ENCODE measurements around the gene NDUFB4. TPM values are rescaled to one million over a fixed set of nuclear protein-coding genes. Genes with fewer than 3 reads are reported as not detected.

The NDUFB4 gene
- total RNA-seq, 1 experiment from 2014 or later, result 138 TPM

DNA sequence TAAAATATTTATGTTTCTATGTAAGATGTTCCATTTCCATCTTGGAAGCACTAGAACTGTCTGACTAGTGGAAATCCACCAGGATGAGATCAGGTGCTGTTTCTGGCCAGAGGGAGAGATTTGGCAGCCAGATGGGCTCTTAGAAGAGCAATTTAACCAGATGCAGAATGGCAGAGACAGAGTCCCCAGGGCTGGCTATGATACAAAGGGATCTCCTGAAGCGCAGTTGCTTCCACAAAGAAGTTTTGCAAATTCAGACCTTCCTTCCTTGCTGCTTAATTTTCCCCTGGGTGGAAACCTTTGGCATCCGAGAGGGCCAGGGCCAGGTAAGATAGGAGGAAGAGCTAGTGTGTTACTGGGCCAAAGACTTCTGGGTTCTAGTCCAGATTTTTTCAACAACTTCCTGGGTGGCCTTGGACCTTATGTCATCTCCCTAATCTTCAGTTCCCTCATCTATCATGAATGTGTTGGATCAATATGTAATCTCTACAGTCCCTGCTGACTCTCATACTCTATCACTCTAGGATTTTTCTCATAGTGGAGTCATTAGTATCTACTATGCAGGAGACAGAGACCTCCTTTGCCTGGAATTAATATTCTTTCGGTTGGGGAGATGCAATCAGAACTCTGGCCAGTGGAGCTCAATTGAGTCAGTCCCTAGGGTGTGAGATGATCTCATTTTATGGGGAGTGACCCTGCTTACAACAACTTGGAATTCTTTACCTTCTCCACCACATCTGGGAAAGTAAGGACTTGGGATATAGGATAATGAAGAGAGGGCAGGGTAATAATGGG is 41.1 kb upstream of the NDUFB4 start:
- TF ChIP-seq, protein P1, sequence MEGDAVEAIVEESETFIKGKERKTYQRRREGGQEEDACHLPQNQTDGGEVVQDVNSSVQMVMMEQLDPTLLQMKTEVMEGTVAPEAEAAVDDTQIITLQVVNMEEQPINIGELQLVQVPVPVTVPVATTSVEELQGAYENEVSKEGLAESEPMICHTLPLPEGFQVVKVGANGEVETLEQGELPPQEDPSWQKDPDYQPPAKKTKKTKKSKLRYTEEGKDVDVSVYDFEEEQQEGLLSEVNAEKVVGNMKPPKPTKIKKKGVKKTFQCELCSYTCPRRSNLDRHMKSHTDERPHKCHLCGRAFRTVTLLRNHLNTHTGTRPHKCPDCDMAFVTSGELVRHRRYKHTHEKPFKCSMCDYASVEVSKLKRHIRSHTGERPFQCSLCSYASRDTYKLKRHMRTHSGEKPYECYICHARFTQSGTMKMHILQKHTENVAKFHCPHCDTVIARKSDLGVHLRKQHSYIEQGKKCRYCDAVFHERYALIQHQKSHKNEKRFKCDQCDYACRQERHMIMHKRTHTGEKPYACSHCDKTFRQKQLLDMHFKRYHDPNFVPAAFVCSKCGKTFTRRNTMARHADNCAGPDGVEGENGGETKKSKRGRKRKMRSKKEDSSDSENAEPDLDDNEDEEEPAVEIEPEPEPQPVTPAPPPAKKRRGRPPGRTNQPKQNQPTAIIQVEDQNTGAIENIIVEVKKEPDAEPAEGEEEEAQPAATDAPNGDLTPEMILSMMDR (IDR thresholded peaks at IDR 0.05; ENCODE audit: unreplicated experiment), result no peak
- Mint-ChIP-seq H3K27me3 (ENCODE audit: unreplicated experiment) (no peaks in the 10 kb centered on the region), H3K36me3 (ENCODE audit: insufficient read depth, unreplicated experiment) (no peaks in the 10 kb centered on the region), H3K9me3 (ENCODE audit: low read depth, unreplicated experiment) (no peaks in the 10 kb centered on the region), H3K4me1 (ENCODE audit: low read depth, unreplicated experiment) (peaks cover 20% of the 10 kb centered on the region), H3K27ac (ENCODE audit: unreplicated experiment) (no peak overlapping the region), H3K4me3 (ENCODE audit: low read depth, unreplicated experiment) (no peak overlapping the region)
- CTCF ChIA-PET, result no interaction called here
- no peak for DNase-seq
- intact Hi-C loops (cut with micrococcal nuclease; ENCODE audit: unreplicated experiment), result no loop called here
- BruUV-seq (replicated peaks), result no TSS peak

DNA sequence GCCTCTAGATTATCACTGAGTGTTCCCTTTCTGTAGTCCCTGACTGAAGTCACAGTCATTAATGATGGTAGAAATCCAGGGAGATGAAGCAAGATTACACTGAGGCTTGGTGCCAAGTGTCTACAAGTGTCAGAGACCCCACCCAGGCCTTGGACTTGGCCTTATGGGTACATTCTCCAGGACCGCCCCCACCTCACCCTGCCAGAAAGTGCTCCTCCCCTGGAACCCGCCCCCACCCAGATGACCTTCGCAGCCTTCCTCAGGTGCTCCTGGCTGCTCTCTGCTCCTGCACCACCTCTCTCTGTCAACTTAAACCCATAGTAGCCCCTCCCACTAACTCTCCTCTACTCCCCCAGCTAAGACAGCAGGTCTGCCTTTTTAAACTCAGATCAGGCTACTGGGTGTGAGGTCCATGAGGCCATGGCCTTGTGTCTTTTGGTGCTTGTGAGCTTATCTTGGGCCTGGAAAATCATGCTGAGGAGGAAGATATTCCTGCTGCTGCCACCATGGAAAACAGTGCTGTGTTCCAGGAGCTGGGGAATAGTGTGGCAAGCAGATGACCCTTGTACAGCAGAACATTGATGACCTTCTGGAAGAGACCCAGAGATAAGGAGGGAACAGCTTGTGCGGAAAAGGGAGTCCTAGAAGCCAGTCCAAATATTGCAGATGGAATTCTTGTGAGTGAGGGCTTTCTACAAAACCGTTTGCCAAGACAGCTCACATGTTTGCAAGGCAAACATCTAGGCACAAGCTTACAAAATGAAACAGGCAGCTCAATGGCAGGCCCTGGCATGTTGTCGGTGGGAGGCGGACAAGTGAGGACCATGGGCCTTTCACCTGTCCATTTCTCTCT is 40.3 kb upstream of the NDUFB4 start:
- TF ChIP-seq, protein P1 (IDR thresholded peaks at IDR 0.05; ENCODE audit: unreplicated experiment), result no peak
- no TSS peak for BruUV-seq (replicated peaks)
- Mint-ChIP-seq H3K4me1 (ENCODE audit: low read depth, unreplicated experiment) (peaks cover 20% of the 10 kb centered on the region), H3K27me3 (ENCODE audit: unreplicated experiment) (no peaks in the 10 kb centered on the region), H3K9me3 (ENCODE audit: low read depth, unreplicated experiment) (no peaks in the 10 kb centered on the region), H3K4me3 (ENCODE audit: low read depth, unreplicated experiment) (no peak overlapping the region), H3K36me3 (ENCODE audit: insufficient read depth, unreplicated experiment) (no peaks in the 10 kb centered on the region), H3K27ac (ENCODE audit: unreplicated experiment) (no peak overlapping the region)
- CTCF ChIA-PET, result interaction anchor here (1.1 to 1.6 kb wide), 2 partner anchors 11 to 137 kb away, joined by 3 to 13 read pairs; no protein-coding TSS in a partner anchor
- no peak for DNase-seq
- intact Hi-C loops (cut with micrococcal nuclease; ENCODE audit: unreplicated experiment), result no loop called here

- BruUV-seq (replicated peaks), result no TSS peak
- Mint-ChIP-seq H3K36me3 (ENCODE audit: insufficient read depth, unreplicated experiment) (no peaks in the 10 kb centered on the region), H3K4me1 (ENCODE audit: low read depth, unreplicated experiment) (peaks cover 20% of the 10 kb centered on the region), H3K9me3 (ENCODE audit: low read depth, unreplicated experiment) (no peaks in the 10 kb centered on the region), H3K27me3 (ENCODE audit: unreplicated experiment) (no peaks in the 10 kb centered on the region), H3K27ac (ENCODE audit: unreplicated experiment) (no peak overlapping the region), H3K4me3 (ENCODE audit: low read depth, unreplicated experiment) (no peak overlapping the region)
- no peak for DNase-seq
- TF ChIP-seq, protein P1 (IDR thresholded peaks at IDR 0.05; ENCODE audit: unreplicated experiment), result no peak
- CTCF ChIA-PET, result interaction anchor here (0.6 to 2.9 kb wide), 3 partner anchors 10 to 139 kb away, joined by 3 to 93 read pairs (median 4); no protein-coding TSS in a partner anchor
- intact Hi-C loops (cut with micrococcal nuclease; ENCODE audit: unreplicated experiment), result no loop called here
These were observed 39.0 kb upstream of the NDUFB4 start for GRCh38 chr3:120557115-120557514.

DNA sequence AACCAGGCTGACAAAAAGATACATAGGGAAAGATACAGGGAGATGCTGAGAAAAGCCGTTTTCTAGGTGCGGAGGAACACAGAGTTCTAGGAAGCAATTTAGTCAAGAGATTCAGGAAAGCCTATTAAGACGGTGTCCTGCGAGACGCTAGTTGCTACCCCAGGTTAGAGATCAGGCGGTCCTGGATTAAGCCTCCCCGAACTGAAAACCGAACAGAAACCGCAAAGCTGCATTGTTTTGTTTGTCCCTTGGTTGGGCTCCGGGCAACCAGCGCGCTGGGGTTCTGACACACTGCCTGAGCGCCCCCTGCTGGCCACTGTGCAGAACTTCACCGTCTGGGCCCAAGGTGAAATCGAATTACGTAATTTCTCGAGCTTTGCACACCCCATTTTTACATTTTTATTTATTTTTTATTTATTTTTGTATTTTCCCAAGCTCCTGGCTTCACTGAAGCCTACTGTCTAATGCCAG is 37.3 kb upstream of the NDUFB4 start:
- peaks cover 20% of the 10 kb centered on the region for H3K4me1 Mint-ChIP-seq (ENCODE audit: low read depth, unreplicated experiment)
- intact Hi-C loops (cut with micrococcal nuclease; ENCODE audit: unreplicated experiment), result loop anchor here (1.0 to 2.0 kb wide), 3 partner anchors 52 to 315 kb away; no protein-coding TSS in a partner anchor
- peak; percentile 86 for DNase-seq
- TF ChIP-seq, protein P1 (IDR thresholded peaks at IDR 0.05; ENCODE audit: unreplicated experiment), result peak; percentile 90
- BruUV-seq (replicated peaks), result no TSS peak
- H3K27ac Mint-ChIP-seq (ENCODE audit: unreplicated experiment), result peak overlapping the region; percentile 91
- no peaks in the 10 kb centered on the region for H3K36me3 Mint-ChIP-seq (ENCODE audit: insufficient read depth, unreplicated experiment)
- no peaks in the 10 kb centered on the region for H3K9me3 Mint-ChIP-seq (ENCODE audit: low read depth, unreplicated experiment)
- H3K27me3 Mint-ChIP-seq (ENCODE audit: unreplicated experiment), result no peaks in the 10 kb centered on the region
- CTCF ChIA-PET, result interaction anchor here (0.9 to 2.9 kb wide), 12 partner anchors 9 to 314 kb away, joined by 3 to 93 read pairs (median 4); partner anchors contain the start of gene NDUFB4
- H3K4me3 Mint-ChIP-seq (ENCODE audit: low read depth, unreplicated experiment), result peak overlapping the region; percentile 75

All from Calu3 (cell line).